ENCODE measurements around the gene ZNF804A. TPM values are rescaled to one million over a fixed set of nuclear protein-coding genes. Genes with fewer than 3 reads are reported as not detected.

The ZNF804A gene
- total RNA-seq, 4 donors from 2014 or later, result 0.42 to 0.44 TPM; not detected in 2

GRCh38 chr2:184793176-184793575 lies 194.8 kb downstream of the ZNF804A start:
- Histone ChIP-seq H3K9me3 (peaks cover 0 to 8% (median 0%) of the 10 kb centered on the region in 4 donors), H3K4me1 (no peaks in the 10 kb centered on the region), H3K4me3 (no peak overlapping the region), H3K36me3 (no peaks in the 10 kb centered on the region), H3K27ac (no peak overlapping the region), H3K27me3 (no peaks in the 10 kb centered on the region)
- DNase-seq (ENCODE audit: low spot score in 2 of 2), result no peak
- TF ChIP-seq EP300 (IDR thresholded peaks at IDR 0.05), result no peak
- no peak for TF ChIP-seq POLR2A (IDR thresholded peaks at IDR 0.05)
- no peak for TF ChIP-seq CTCF (IDR thresholded peaks at IDR 0.05)
- 86 to 94% methylated on average over 1 of the region's 1 CpG for WGBS, 2 donors

- no peak overlapping the region for H3K4me3 ChIP-seq
- no peak for TF ChIP-seq EP300 (IDR thresholded peaks at IDR 0.05)
- TF ChIP-seq POLR2A (IDR thresholded peaks at IDR 0.05), result no peak
- no peak for TF ChIP-seq CTCF (IDR thresholded peaks at IDR 0.05)
- no peak overlapping the region for H3K27ac ChIP-seq
- H3K36me3 ChIP-seq, result no peaks in the 10 kb centered on the region
- DNase-seq (ENCODE audit: low spot score in 2 of 2), result no peak
- 92% methylated on average over 4 of the region's 4 CpGs for whole genome bisulfite sequencing, 2 donors
- no peaks in the 10 kb centered on the region for H3K9me3 ChIP-seq
- no peaks in the 10 kb centered on the region for H3K27me3 ChIP-seq
- no peaks in the 10 kb centered on the region for H3K4me1 ChIP-seq
Observed at GRCh38 chr2:184799379-184799778, 201.1 kb downstream of the ZNF804A start.

- 52 to 54% methylated on average over 3 of the region's 3 CpGs for WGBS, 2 donors
- Histone ChIP-seq H3K36me3 (no peaks in the 10 kb centered on the region), H3K4me1 (no peaks in the 10 kb centered on the region), H3K9me3 (peaks cover 0 to 15% (median 0%) of the 10 kb centered on the region in 4 donors), H3K27ac (no peak overlapping the region), H3K27me3 (no peaks in the 10 kb centered on the region), H3K4me3 (no peak overlapping the region)
- DNase-seq (ENCODE audit: low spot score in 2 of 2), result no peak
- TF ChIP-seq EP300 (IDR thresholded peaks at IDR 0.05), result no peak
- TF ChIP-seq CTCF (IDR thresholded peaks at IDR 0.05), result no peak
- no peak for TF ChIP-seq POLR2A (IDR thresholded peaks at IDR 0.05)
Observed at GRCh38 chr2:184814421-184814820, 216.1 kb downstream of the ZNF804A start.

DNA sequence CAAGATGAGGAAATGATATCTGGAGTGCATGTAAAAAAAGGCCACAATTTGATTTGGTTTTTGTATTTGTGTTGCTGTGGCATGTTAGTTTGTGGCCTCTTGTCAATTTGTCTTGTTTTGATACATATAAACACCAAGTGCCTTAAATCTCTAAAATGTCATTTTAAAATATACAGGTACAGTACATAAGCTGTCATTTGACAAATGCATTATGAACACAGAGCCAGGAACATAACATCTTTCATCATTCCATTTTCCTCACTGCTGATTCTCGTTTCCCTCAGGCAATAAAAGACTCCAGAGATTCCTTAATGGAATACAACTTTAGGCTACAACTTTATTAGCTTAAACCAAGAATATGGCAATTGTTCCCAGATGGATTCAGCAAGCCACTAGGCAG lies 217.5 kb downstream of the ZNF804A start:
- H3K9me3 ChIP-seq, result peaks cover 0 to 16% (median 0%) of the 10 kb centered on the region in 4 donors
- 31% methylated on average over 1 of the region's 1 CpG for WGBS, 2 donors
- no peaks in the 10 kb centered on the region for H3K36me3 ChIP-seq
- H3K27ac ChIP-seq, result no peak overlapping the region
- H3K4me1 ChIP-seq, result no peaks in the 10 kb centered on the region
- no peak for DNase-seq (ENCODE audit: low spot score in 2 of 2)
- H3K27me3 ChIP-seq, result no peaks in the 10 kb centered on the region
- no peak overlapping the region for H3K4me3 ChIP-seq
- no peak for TF ChIP-seq CTCF (IDR thresholded peaks at IDR 0.05)

DNA sequence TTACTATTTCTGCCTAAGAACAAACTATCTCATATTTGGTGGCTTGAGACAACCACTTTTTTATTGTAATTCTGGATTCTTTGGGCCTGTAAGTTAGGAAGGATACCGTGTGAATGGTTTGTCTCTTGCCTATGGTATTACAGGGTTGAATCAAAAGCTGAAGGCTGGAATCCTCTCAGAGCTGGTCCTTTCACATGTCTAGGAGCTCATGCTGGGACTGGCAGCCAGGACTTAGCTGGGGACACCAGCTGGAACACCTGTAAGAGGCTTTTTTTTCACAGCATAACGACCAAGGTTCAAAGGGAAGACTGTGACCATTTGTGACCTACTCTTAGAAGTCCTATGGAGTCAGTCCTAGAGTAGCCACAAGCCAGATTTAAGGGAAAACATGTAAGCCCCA lies 226.3 kb downstream of the ZNF804A start:
- H3K27me3 ChIP-seq, result no peaks in the 10 kb centered on the region
- no peak overlapping the region for H3K4me3 ChIP-seq
- no peaks in the 10 kb centered on the region for H3K9me3 ChIP-seq
- H3K27ac ChIP-seq, result no peak overlapping the region
- H3K36me3 ChIP-seq, result no peaks in the 10 kb centered on the region
- WGBS, 2 donors, result 40 to 60% methylated on average over 2 of the region's 2 CpGs
- TF ChIP-seq POLR2A (IDR thresholded peaks at IDR 0.05) (no peak), CTCF (IDR thresholded peaks at IDR 0.05) (no peak), EP300 (IDR thresholded peaks at IDR 0.05) (no peak)
- H3K4me1 ChIP-seq, result no peaks in the 10 kb centered on the region
- no peak for DNase-seq (ENCODE audit: low spot score in 2 of 2)
